NK-92 treated with Interleukin-12 subunit alpha and Interleukin-12 subunit beta, amount 100 ng/mL, for 24 hours (cell line): ENCODE data around the gene CHPF.

Source experiments
- DNase-seq: peaks from one replicate; lab custom pipeline; 2025; lab: John Stamatoyannopoulos, UW

The CHPF gene

DNA sequence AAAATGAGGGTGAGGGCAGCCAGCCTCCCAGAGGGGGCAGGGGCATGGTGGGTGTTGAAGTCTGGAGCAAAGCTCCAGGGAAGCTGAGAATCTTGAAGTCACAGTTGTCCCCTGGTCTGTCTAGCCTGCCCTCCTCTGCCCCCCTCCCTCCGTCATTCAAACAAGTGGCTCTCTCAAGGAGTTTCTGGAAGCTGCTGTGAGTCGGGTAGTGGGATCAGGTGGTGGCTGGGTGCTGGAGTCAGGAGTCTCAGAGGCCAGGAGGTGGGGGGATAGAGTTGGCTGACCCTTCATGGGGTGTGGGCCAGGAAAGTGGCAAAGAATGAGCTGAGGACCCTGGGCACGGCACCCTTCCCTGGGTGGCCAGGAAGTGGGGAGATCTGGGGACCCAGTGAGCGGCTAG is 29.8 kb downstream of the CHPF start:
- DNase-seq = no peak

DNA sequence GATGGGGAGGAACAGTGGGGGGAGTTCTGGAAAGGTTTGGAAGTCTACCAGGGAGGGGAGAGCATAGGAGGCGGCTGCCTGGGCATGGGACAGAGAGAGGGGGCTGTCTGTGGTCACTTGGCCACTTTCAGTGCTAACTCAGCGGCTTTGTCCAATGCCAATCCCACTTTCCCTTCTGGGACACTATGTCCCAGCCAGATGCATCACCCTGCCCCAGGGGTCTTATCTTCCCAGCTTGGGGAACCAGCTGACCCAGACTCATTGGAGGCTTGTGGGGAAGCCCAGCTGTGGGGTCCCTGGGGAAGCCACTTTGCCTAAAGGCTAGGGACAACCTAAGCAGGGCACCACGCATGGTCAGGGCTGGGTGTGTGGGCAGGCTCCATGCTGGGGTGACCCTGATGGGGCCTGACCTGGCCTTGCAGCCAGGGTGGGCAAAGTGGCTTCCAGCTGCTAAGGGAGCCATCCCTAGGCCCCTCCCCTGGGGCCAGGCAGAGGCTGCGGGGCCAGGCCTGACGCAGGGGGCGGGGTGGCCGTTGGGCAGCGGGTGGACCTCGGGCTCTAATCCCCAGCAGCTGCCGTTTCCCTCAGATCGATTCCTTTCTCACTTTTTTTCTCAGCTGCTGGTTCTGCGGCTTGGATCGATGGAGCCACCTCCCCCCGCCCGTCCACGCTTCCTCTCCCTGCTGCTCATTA is 30.9 kb downstream of the CHPF start:
- no peak for DNase-seq

DNA sequence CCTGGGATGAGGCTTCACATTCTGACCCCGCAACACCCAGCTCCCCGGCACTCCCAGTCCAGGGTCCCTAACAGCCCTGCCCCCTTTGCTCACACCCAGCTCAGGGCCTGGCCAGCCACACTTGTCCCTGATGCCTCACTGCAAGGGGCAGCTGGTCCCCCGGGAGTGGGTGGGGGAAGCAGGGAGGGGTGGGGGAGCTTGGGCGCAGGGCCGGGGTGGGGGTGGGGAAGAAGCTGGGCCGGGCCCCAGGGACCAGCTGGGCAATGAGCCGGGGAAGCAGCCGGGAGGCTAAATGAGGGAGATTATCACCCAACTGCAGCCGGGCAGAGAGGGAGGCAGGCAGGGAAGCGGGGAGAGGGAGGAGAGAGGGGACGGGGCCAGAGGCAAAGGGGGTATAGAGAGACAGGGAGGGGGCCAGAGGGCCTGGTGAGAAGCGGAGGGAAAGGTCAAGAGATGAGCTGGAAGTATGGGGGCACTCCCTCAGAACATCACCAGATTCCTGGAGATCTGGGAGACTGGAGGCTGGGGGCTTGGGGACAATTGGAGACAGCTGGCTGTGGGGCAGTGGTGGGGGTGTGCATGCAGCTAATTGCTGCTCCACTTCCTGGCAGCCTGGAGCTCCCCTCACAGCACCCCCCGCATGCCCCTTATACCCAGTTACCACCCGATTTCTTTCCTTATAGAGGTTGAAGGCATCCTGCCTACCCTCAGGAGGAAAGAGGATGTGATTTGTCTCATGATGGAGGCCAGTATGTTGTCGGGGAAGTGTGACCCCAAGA is 31.9 kb downstream of the CHPF start:
- no peak for DNase-seq

DNA sequence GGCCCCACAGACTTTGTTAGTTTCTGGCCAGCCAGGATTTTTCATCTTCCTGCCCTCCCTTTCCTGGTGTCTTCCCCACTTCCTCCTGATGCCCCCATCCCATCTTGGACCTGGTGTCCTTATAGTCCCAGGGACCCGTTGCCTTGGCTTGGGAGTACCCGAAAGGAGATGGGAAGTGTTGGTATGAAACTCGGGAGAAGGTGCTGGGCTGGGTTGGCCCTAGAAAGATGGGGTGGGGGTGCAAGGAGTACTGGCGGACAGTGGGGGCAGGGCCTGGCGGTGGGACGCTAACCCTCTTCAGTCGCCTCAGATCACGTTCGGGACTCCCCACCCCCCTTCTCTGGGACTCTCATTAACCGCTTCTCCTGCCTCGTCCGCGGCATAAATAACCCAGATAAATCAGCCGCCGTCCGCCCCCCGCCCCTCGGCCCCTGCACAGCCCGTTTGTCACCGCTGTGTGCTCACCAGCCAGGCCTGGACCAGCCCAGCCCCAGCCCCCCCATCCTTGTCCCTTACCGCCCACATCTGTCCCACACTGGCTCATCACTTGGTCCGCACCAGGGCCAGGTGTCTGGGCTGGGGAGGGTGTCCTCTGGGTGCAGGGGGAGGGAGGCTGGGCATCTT is 33.0 kb downstream of the CHPF start:
- DNase-seq = no peak

DNA sequence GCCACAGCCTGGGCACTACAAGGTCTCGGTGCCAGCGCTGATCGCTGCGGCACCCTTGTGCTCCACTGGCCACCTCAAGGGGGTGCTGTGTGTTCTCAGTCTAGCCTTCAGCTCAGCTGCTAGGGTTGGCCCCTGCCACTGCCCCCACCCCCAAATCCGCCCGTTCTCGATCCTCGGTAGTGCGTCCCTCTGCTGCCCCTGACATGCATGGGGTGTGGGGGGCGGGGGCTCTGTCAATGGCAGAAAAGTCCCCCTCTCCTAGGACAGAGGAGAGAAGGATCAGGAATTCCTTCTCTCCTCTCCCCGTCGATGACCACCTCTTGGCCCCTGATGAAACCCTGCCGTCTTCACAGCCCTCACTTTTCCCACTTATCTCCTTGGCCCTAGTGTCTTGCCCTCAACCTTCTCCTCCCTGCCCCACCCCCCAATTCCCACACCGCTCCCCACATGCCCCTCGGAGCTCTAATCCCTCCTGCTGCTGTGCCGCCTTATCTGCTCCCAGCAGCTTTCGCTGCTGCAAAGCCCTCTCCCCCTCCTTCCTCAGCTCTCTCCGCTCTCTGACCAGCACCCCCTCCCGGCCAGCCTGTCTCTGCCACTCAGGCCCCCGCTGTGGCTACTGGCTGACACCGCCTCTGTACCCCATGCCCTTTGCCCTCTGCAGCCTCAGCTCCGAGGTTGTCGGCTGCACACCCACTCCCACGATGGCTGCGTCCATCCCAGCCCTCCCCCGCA is 33.7 kb downstream of the CHPF start:
- DNase-seq = no peak

DNA sequence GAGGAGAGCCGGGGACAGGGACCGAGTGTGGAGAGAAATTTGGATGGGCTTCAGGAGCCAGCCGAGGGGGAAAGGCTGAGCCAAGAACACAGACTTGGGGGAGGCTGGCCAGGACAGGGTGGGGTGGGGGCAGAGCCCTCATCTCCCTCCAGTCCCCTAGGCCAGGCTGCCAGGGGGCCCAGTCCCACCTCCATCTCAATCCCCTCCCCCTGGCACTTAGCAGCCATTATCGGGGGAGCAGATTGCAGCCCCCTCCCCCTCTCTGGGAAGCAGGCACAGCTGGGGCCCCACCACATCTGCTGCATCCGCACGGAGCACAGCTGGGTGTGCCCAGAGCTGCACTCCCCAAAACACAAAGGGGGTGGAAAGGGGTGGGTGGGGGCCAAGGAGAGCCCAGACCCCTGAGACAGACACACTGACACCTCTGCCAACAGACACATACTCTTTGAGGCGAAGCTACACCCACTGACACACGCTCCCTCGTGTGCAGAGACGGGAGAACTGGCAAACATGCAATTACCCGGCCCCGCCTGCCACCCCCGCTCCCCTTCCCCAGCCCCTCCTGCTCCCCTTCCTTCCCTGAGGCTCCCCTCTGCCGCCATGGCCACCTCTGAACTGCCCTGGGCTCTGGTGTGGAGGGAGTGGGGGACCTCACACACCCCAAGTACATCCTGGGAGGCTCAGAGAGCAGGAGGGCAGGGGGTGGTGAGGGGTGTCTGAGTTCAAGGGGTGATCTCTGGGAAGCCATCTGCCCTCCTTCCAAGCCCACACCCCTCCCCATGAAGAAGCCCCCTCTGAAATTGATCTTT is 34.4 kb downstream of the CHPF start:
- no peak for DNase-seq

DNA sequence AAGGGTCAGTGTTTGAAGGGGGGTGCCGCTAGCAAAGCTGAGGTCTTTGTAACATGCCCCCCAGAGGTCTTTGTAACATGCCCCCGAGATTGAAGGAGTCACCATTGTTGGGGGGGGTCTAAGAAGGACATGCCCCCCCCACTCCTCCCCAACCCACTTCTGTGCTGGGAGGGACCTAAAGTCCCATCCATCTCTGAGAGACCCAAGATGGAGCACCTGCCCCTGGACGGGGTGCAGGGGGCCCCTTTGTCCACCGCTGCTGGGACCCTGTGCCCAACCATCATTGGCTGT is 35.2 kb downstream of the CHPF start:
- no peak for DNase-seq

DNA sequence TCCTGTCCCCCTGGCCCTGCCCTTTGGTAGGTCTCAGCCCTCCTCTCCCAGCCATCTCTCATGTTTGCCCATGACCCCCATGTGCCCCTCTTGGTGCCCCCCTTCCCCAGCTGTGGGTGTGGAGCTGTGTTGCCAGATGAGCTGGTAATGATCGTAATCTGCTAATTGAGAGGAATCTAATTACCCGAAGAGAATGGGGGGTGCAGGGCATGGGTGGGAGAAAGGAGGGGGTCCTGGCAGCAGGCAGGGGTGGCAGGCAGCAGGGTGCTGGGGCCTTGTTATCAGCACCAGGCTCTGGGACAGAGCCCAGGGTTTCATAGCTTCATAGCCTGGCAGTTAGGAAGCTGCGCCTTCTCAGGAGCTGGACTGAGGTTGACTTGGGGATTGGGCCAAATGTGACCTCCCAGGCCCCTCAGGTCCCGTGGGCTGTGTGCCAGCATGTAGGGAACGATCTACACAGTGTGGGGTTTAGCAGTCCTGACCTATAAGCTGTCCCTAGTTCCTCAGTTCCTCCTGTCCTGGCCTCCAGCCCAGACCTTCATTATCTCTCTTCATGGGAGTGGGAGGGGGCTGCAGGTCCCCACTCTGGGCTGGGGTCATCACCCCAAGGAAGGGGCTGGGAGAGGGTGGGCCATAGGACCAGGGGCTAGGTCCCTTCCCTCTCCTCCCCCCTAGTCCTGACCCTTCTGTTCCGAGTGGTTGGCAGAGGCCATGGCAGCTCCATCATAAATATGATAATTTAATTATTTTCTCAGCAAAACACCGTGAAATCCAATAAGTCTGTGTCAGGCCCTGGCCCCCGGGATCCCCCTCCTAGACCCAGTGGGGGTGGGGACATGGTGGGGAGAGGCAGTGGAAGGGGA is 35.8 kb downstream of the CHPF start:
- DNase-seq = no peak

DNA sequence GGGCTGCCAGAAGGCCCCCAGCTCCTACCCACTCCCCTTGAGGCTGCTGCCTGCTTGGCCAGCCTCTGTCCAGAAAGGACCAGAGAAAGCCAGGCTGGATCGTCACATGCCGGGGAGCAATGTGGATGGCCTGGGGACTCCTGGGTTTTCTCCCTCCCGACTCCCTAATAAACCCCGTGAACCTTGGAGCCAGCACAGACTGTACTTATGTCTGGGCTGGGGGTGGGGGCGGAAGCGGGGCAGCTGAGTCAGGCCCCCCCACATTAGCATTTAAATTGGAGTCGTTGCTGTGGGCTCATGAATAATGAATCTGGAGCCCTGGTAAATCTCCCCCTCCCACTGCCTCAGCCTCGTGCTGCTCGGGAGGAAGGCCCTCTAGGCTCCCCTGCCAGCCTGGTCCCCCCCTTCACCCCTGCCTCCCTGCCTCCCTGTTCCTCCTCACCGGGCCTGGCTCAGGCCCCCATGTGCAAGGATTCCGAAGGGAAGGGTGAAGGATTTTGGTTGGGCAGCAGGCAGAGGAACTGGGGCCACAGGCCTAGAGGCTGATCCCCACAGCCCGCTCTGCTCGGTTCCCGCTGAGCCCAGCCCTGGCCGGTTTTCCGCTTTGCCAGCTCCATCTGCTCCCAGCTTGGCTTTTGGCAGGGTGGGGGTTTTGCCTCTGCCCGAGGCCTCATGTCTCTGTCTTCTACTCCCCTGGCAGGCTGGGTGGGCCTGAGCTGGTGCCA is 36.6 kb downstream of the CHPF start:
- DNase-seq = no peak

DNA sequence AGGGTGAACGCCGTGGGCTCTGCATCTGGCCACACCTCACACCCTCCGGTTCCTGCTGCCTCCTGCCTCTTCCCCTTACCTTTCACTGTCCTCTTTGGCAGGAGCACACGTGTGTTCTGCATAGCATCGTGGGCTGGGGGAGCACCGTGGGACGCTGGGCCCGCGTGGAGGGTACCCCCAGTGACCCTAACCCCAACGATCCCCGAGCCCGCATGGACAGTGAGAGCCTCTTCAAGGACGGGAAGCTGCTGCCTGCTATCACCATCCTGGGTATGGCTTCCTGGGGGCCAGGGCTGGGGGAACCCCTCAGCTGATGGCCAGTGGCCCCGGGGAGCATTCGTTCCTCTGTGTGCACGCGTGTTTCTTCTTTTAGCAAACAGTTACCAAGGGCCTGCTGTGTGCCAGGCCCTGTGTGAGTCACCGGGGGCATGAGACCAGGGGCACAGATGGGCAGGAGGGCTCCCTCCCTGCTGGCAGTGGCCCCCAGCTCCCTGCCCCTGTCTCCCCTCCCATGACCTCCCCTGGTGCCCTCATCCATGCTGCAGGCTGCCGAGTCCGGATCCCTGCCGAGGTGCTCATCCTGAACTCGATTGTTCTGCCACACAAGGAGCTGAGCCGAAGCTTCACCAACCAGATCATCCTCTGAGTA is 37.3 kb downstream of the CHPF start:
- no peak for DNase-seq

DNA sequence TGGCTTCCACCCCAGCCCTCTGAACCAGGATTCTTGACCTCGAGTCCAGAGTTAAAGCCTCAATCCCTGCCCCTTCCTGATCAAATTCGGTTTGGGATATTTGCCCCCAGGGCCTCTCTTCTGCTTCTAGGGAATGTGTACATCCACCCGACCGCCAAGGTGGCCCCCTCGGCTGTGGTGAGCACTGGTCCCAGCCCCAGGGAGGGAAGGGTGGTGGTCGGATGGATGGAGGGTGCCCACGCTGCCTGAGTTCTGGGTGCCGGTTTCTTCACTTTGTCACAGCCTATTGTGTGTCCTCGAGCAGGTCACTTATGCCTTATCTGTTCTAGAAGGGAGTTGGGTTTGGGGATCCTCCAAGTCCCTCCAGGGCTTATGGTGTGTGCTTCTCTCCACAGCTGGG is 38.0 kb downstream of the CHPF start:
- no peak for DNase-seq

DNA sequence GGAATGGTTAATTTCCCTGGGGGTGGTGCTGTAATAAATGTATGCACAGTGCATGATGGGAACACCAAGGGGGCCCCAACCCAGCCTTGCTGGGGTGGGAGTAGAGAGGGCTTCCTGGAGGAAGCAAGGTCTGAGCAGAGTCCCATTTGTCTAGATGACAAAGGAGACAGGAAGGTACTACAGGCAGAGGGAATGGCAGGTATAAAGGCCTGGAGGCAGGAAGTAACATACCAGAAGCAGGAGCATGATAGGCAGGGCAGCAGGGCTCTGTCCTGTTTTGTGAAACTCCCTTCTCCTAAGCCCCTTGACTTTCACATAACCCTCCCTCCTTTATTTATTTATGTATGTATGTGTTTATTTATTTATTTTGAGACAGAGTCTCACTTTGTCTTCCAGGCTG is 41.0 kb downstream of the CHPF start:
- DNase-seq = no peak

DNA sequence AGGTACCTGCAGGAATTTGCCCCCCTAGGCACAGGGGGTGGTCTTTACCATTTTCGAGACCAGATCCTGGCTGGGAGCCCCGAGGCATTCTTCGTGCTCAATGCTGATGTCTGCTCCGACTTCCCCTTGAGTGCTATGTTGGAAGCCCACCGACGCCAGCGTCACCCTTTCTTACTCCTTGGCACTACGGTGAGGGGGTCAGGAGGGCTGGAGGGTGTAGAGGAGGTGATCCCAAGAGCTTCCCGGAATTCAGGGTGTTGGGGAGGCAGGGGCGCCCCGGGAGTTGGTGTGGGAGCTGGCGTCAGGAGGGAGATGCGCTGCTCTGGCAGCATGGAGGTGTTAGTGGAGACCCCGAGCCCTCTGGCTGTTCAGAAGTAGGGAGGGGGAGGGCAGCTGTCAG is 41.8 kb downstream of the CHPF start:
- DNase-seq = no peak

DNA sequence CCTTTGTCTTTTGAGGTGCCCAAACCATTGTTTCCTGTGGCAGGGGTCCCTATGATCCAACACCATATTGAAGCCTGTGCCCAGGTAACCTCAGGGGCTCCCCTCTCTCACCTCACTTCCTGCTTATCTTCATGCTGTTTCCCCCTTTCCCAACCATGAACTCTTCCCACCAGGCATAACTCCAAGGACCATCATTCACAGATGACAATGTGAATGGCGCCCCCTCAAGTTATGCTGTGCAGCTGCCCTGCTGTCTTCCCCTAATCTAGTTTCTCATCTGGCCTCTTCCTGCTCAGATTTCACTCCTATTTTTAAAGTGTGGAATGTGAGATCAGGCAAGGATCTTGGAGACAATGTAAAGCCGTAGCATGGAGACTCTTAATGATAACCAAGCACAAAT is 43.5 kb downstream of the CHPF start:
- no peak for DNase-seq

DNA sequence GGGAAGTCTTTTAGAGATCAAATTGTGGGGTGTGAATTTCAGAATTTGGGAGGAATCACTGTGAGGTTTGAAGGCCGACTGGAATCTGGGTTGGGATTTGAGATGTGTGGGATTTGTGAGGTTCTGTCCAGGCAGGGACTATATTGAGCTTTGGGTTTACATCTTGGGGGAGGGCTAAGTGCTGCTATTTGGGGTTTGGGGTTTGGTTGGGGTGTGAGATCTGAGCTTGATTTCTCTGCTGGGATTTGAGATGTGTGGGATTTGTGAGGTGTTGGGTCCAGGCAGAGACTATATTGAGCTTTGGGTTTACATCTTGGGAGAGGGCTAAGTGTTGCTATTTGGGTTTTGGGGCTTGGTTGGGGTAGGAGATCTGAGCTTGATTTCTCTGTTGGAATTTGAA is 44.1 kb downstream of the CHPF start:
- no peak for DNase-seq

DNA sequence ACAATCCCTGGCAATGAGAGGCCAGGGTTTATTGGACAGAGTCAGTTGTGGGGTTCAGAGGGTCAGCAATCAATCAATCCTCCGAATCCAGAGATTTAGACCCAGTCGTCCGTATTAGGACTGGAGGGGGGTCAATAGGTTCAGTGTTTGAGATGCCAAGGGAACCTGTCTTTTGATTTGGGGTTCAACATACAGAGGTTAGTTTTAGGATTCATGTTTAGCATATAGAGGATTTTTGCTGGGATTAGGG is 44.6 kb downstream of the CHPF start:
- no peak for DNase-seq

DNA sequence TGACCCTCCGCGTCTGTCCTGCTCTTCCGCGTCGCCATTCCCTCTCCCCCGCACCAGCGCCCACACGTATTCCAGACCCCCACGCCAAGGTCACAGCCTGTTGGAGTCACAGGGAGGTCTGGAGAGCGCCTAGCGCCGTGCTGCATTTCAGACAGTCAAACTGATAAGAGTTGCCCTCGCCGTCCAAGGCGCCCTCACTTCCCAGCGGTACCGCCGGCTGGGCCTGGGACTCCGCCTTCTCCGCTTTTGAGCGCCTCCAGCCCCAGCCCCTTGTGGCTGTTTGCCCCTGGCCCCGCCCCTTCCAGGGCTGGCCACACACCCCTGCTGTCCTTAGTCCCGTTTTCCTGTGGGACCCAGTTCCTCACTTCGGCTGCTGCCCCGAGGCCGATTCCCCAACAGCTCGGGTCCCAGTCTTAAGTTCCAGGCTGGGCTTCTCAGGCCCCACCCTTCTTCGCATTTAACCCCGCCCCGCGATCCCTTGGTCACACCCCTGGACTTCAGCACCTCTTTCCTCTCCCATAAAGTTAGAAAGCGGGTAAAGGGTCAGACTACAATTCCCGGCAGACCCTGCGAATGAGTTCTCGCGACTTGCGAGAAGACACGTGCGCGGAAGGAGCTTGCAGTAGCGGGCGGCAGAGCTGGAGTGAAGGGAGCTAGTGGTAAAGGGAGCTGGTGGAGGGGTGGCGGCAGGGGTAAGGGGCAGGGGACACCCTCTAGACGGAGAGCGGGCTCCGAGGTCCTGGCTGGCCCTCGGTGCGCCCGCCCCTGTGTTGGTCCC is 45.1 kb downstream of the CHPF start, which contains the start of gene GMPPA:
Gene GMPPA, plus strand, starts transcription at position 612 of the 778 bp plus-strand sequence. CDS start 1,085 bp downstream, outside the sequence.
- DNase-seq = peak; percentile 85

DNA sequence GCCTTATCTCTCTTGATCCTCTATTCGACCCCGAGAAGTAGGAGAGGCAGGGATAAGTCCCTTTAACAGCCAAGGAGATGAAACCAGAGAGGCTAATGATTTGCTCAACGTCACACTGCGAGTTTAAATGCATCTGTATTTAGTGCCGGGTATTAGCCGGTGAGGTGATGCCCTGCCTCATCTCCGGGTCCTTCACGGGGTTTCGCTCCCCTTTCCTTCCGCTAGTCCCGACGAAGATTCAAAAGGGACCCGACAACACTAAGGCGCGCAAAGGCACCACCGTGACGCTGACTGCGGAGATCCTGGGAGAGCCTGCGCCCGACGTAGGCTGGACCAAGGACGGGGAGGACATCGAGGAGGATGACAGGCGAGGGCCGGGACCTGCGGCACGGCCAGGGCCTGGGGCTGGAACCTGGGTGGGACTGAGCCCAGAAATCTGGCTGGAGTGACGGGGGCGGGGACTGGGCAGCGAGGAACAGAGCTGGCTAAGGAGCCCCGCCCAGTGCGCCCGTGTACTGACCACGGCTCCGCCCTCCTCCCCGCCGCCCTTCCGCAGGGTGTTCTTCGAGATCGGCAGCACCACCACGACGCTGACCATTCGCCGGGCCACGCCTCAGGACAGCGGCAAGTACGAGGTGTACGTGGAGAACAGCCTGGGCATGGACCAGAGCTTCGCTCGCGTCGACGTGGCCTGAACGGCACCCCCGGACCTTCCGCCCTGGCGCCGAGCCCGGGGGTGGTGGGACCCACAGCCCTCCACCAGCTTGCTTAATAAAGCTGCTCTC is 45.9 kb downstream of the CHPF start:
- no peak for DNase-seq
